Psoas muscle (tissue), 8 donors: ENCODE data around the gene SESN3. TPM values are rescaled to one million over a fixed set of nuclear protein-coding genes. Genes with fewer than 3 reads are reported as not detected.

Source experiments
- ATAC-seq, 4 donors: fragments of 200-7000 bp; cut with Tn5 transposase; one replicate each; pipeline ENCODE4 v1.9.1; 2020; ENCODE audit warnings: moderate library complexity in 3 of 4, mild to moderate bottlenecking in 2 of 4
- DNase-seq, 2 donors: peaks; one replicate each; pipeline ENCODE4 v3.0.0-alpha.2; 2020
- H3K27ac ChIP-seq: fragments of 200-600 bp; one replicate; pipeline ENCODE4 v1.8.0; 2022
- H3K27me3 ChIP-seq, 3 donors: fragments of 200-600 bp in 1 of 3; one replicate each; pipeline versions ENCODE4 v1.6.1 to v1.8.0; 2013 to 2022; ENCODE audit warnings: low read length in 2 of 3, mild to moderate bottlenecking in 2 of 3, moderate library complexity in 1 of 3; ENCODE audit not compliant: insufficient read depth in 3 of 3
- H3K36me3 ChIP-seq, 2 donors: fragments of 200-600 bp in 1 of 2; one replicate each; pipeline versions ENCODE4 v1.6.1 to v1.8.0; 2013 to 2022; ENCODE audit warnings: low read depth in 1 of 2, mild to moderate bottlenecking in 1 of 2, moderate library complexity in 1 of 2; ENCODE audit not compliant: insufficient read depth in 1 of 2
- H3K4me1 ChIP-seq: fragments of 200-600 bp; one replicate; pipeline ENCODE4 v1.8.0; 2022
- H3K4me3 ChIP-seq: fragments of 200-600 bp; one replicate; pipeline ENCODE4 v1.8.0; 2022; ENCODE audit warnings: mild to moderate bottlenecking
- H3K9me3 ChIP-seq: fragments of 200-600 bp; one replicate; pipeline ENCODE4 v1.8.0; 2022
- WGBS, 3 donors: extraction: QIAGEN DNeasy Blood & Tissue Kit; methylation state at CpG; one replicate each; pipeline versions ENCODE4 v1.1.6 to v1.1.7; 2013; 5-methylcytosine and 5-hydroxymethylcytosine counted together
- intact Hi-C, 2 donors: fragments of 100-400 bp; cut with DNase I; formaldehyde crosslinking; loops; one replicate each; pipeline versions ENCODE4 v1.11.0 to v1.14.2; 2022
- polyA plus RNA-seq, 3 donors: library from polyadenylated mRNA; stranded (reverse); fragments of 200-250 nt; gene quantifications; one replicate each; pipeline ENCODE4 v1.2.3, GENCODE V29; 2013
- total RNA-seq, 4 donors: library from RNA; stranded (reverse); fragmentation: NEBNext Ultra II Directional in 2 of 4; extraction: Animal tissue kit (Norgen Biotek cat#: 25700) in 2 of 4; gene quantifications; one replicate each; pipeline versions ENCODE4 v1.2.1 to v1.2.4, GENCODE V29; 2021 to 2023
- TF ChIP-seq, protein P1 (sequence below): fragments of 200-600 bp; IDR thresholded peaks from one replicate; pipeline ENCODE4 v1.8.0; 2022; ENCODE audit warnings: antibody characterized with exemption
- donor health status: healthy with polysubstance abuse.
- donor health status: DM: no; HTN: no; CAD: no; lungs with moderate emphysema.
- donor health status: Bipolar disorder and iron deficiency.
- donor health status: healthy.
- donor health status: DM: yes; HTN: yes; CAD: no.
- donor health status: DM: no; HTN: no; CAD: no.
- donor health status: DM: no; HTN: no; CAD: no.
- donor health status: DM: yes; HTN: yes; CAD: no.

SESN3 gene
- total and polyA plus RNA-seq, 7 donors = 0.92 to 94.6 (median 5.3) TPM

DNA sequence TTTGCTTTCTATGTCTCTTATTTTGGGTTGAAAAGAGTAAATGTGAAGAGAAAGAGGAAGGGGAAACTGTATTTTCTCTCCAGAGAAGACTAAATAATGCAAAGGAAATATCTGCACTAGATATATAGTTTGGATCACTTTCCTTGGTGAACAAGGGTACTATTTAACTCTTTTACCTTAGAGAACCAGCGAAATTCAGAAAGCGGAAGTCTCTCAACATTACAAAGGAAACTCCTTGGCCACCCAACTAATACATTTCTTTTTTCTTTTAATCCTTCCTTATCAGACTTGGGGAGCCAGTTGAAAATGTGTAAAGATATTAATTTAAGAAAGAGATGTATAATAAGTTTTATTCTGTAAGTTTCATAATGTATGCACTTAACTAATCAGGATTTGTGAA lies 64.2 kb downstream of the SESN3 start:
- TF ChIP-seq, protein P1, sequence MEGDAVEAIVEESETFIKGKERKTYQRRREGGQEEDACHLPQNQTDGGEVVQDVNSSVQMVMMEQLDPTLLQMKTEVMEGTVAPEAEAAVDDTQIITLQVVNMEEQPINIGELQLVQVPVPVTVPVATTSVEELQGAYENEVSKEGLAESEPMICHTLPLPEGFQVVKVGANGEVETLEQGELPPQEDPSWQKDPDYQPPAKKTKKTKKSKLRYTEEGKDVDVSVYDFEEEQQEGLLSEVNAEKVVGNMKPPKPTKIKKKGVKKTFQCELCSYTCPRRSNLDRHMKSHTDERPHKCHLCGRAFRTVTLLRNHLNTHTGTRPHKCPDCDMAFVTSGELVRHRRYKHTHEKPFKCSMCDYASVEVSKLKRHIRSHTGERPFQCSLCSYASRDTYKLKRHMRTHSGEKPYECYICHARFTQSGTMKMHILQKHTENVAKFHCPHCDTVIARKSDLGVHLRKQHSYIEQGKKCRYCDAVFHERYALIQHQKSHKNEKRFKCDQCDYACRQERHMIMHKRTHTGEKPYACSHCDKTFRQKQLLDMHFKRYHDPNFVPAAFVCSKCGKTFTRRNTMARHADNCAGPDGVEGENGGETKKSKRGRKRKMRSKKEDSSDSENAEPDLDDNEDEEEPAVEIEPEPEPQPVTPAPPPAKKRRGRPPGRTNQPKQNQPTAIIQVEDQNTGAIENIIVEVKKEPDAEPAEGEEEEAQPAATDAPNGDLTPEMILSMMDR = no peak
- Histone ChIP-seq H3K36me3 (no peaks in the 10 kb centered on the region), H3K27me3 (no peaks in the 10 kb centered on the region), H3K4me1 (peaks cover 5% of the 10 kb centered on the region), H3K4me3 (no peak overlapping the region), H3K9me3 (no peaks in the 10 kb centered on the region), H3K27ac (no peak overlapping the region)
- DNase-seq (no peak), ATAC-seq (no peak)
- 93 to 97% (median 95%) methylated on average over 2 of the region's 2 CpGs for WGBS, 3 donors
- intact Hi-C loops = no loop called here

DNA sequence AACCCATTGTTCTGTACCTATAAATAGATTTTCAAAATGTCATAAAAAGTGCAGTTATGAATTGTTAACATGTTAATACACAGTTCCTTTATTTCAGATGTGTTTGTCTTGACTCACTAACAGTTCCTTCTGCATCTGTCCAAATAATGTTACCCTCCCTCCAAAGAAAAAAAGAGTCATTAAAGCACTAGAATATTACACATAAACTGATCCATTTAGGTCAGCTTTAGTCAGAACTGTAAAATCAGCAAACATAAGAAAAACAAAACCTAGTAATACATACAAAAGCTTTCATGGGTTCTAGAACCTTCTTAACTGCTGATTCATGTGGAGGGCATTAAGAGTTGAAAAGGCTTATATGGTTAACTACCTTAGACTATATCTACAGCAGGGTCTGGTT lies 65.4 kb downstream of the SESN3 start:
- H3K27me3 ChIP-seq = no peaks in the 10 kb centered on the region
- H3K9me3 ChIP-seq = no peaks in the 10 kb centered on the region
- TF ChIP-seq, protein P1 = no peak
- H3K36me3 ChIP-seq = no peaks in the 10 kb centered on the region
- intact Hi-C loops = no loop called here
- H3K4me3 ChIP-seq = no peak overlapping the region
- DNase-seq (no peak), ATAC-seq (no peak)
- H3K27ac ChIP-seq = no peak overlapping the region
- H3K4me1 ChIP-seq = peaks cover 12% of the 10 kb centered on the region

DNA sequence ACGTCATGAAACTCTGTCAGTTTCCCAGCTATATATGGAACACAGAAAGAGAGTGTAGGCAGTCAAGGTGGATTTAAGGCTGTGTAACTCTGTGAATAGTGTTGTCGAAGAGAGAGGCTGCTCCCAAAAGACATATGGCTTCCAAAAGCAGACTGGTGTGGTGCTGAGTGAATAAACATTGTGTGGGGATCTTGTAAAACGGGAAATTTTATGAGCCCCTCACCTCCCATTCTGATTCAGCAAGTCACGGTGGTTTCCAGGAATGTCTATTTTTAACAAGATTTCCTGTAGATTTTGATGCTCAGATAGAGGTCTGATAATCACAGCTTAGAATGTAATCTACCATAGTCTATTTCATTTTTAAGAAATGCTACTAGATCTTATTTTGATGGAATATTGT lies 67.9 kb downstream of the SESN3 start:
- peaks cover 7% of the 10 kb centered on the region for H3K4me1 ChIP-seq
- H3K27me3 ChIP-seq = no peaks in the 10 kb centered on the region
- TF ChIP-seq, protein P1 = no peak
- intact Hi-C loops = no loop called here
- 53 to 65% (median 54%) methylated on average over 4 of the region's 4 CpGs for WGBS, 3 donors
- no peak overlapping the region for H3K27ac ChIP-seq
- no peak overlapping the region for H3K4me3 ChIP-seq
- no peaks in the 10 kb centered on the region for H3K9me3 ChIP-seq
- no peaks in the 10 kb centered on the region for H3K36me3 ChIP-seq
- ATAC-seq (no peak), DNase-seq (no peak)

DNA sequence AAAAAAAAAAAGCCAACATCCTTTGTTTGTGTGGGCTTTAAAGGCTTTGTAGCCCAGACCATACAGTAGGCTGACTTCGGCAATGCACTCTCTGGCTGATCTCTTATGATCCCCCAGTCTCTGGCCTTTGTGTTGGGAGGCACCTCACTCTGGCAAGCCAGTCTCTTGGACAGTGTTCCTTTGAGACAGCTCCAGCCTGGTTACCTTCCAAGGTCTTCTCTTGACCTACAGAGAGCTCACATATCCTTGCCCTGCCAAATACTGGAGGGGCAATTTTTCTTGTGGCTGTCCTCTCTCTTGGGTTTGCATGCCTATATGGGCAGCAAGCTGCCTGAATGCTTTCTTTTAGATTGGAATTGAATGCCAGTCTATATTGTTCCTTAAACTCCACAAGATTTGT lies 69.8 kb downstream of the SESN3 start:
- Histone ChIP-seq H3K4me1 (peaks cover 24% of the 10 kb centered on the region), H3K9me3 (no peaks in the 10 kb centered on the region), H3K4me3 (no peak overlapping the region), H3K27me3 (no peaks in the 10 kb centered on the region), H3K27ac (no peak overlapping the region), H3K36me3 (no peaks in the 10 kb centered on the region)
- TF ChIP-seq, protein P1 = no peak
- WGBS, 3 donors = 33 to 63% (median 48%) methylated on average over 1 of the region's 1 CpG
- intact Hi-C loops = no loop called here
- ATAC-seq = peak in 3 of 4 donors; percentile 36 to 54 (median 39)
- DNase-seq = no peak

DNA sequence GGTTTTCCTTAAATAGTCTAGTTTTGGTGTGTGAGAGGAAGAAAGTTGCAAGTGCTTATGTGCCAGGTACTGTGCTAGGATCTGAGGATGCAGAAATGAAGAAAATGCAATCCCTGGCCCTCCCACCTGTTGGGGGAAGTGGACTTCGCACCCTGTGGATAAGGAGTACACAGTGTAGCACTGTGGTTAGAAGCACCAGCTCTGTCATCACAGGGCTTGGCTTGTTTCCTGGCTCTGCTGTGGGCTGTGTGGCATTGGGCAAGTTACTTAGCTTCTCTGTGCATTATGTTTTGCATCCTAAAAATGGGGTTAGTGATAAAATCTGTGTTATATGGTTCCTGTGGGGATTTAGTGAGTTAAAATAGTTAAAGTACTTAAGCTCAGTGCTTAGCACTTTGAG lies 73.2 kb downstream of the SESN3 start:
- intact Hi-C loops = loop anchor here in 1 of 2 donors (10.0 kb wide), 1 partner anchor 177 kb away; no protein-coding TSS in a partner anchor
- WGBS, 3 donors = 97 to 100% (median 100%) methylated on average over 1 of the region's 1 CpG
- no peak for DNase-seq

More for the DNA sequence above, 73.2 kb downstream of the SESN3 start:
- Histone ChIP-seq H3K27ac (no peak overlapping the region), H3K27me3 (no peaks in the 10 kb centered on the region), H3K4me1 (peaks cover 24% of the 10 kb centered on the region), H3K36me3 (no peaks in the 10 kb centered on the region), H3K9me3 (no peaks in the 10 kb centered on the region), H3K4me3 (no peak overlapping the region)
- TF ChIP-seq, protein P1 = no peak
- ATAC-seq = peak in 1 of 4 donors; percentile 25
